ENCODE results near the gene ADCY3.

DNA sequence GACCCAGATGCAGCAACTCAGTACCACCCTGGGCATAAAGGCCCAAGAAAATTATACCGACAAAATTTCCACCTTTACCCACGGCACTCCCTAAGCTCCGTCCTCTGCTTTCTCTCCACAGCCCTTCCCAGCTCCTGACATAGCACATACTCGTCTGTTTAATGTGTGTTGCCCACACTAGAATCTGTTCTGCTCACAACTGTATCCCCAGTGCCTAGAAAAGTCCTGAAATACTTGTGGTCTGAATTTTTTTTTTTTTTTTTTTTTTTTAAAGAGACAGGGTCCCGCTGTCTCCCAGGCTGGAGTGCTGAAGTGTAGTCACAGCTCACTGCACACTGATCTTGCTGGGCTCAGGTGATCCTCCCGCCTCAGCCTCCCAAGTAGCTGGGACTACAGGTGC lies 62.3 kb downstream of the ADCY3 start:
- TF ChIP-seq CEBPB (IDR thresholded peaks at IDR 0.05) (no peak), FOXM1 (IDR thresholded peaks at IDR 0.05; ENCODE audit: borderline replicate concordance, low read depth) (no peak), RAD21 (IDR thresholded peaks at IDR 0.05; ENCODE audit: low read depth) (no peak), EGR1 (IDR thresholded peaks at IDR 0.05) (no peak), ZBTB7A (IDR thresholded peaks at IDR 0.05; ENCODE audit: low read depth) (no peak), TAF1 (IDR thresholded peaks at IDR 0.05; ENCODE audit: low read depth) (no peak), CREB1 (IDR thresholded peaks at IDR 0.05; ENCODE audit: low read depth) (no peak), EP300 (IDR thresholded peaks at IDR 0.05; ENCODE audit: borderline replicate concordance) (no peak)
- TF ChIP-seq, protein P1, sequence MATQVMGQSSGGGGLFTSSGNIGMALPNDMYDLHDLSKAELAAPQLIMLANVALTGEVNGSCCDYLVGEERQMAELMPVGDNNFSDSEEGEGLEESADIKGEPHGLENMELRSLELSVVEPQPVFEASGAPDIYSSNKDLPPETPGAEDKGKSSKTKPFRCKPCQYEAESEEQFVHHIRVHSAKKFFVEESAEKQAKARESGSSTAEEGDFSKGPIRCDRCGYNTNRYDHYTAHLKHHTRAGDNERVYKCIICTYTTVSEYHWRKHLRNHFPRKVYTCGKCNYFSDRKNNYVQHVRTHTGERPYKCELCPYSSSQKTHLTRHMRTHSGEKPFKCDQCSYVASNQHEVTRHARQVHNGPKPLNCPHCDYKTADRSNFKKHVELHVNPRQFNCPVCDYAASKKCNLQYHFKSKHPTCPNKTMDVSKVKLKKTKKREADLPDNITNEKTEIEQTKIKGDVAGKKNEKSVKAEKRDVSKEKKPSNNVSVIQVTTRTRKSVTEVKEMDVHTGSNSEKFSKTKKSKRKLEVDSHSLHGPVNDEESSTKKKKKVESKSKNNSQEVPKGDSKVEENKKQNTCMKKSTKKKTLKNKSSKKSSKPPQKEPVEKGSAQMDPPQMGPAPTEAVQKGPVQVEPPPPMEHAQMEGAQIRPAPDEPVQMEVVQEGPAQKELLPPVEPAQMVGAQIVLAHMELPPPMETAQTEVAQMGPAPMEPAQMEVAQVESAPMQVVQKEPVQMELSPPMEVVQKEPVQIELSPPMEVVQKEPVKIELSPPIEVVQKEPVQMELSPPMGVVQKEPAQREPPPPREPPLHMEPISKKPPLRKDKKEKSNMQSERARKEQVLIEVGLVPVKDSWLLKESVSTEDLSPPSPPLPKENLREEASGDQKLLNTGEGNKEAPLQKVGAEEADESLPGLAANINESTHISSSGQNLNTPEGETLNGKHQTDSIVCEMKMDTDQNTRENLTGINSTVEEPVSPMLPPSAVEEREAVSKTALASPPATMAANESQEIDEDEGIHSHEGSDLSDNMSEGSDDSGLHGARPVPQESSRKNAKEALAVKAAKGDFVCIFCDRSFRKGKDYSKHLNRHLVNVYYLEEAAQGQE (IDR thresholded peaks at IDR 0.05; ENCODE audit: low read depth) = no peak
- TF ChIP-seq, protein P2, sequence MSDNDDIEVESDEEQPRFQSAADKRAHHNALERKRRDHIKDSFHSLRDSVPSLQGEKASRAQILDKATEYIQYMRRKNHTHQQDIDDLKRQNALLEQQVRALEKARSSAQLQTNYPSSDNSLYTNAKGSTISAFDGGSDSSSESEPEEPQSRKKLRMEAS (IDR thresholded peaks at IDR 0.05) = no peak
